HG03571 (cell line): ENCODE measurements around the gene FAM174C.

Source experiments
- ATAC-seq: cut with Tn5 transposase; IDR thresholded peaks from one replicate; pipeline ENCODE4 v1.9.1; 2021; ENCODE audit not compliant: unreplicated experiment

Gene FAM174C

GRCh38 chr19:1272423-1273262 is 2.7 kb upstream of the FAM174C start:
- no peak for ATAC-seq

GRCh38 chr19:1273263-1274041 is 1.9 kb upstream of the FAM174C start:
- no peak for ATAC-seq

- no peak for ATAC-seq
These were observed 1.1 kb upstream of the FAM174C start for GRCh38 chr19:1274081-1274851.

- ATAC-seq, result peak; percentile 2
These were observed 474 bp upstream of the FAM174C start for GRCh38 chr19:1274852-1275259.

GRCh38 chr19:1275976-1276627 is 772 bp downstream of the FAM174C start:
- ATAC-seq, result no peak

GRCh38 chr19:1276628-1277022 is 1.3 kb downstream of the FAM174C start:
- ATAC-seq, result no peak

- no peak for ATAC-seq
These were observed 1.7 kb downstream of the FAM174C start for GRCh38 chr19:1277061-1277460.

GRCh38 chr19:1278074-1278473 is 2.7 kb downstream of the FAM174C start:
- ATAC-seq, result no peak

GRCh38 chr19:1278713-1279660 is 3.7 kb downstream of the FAM174C start:
- ATAC-seq, result no peak

GRCh38 chr19:1279782-1280341 is 4.5 kb downstream of the FAM174C start:
- no peak for ATAC-seq

GRCh38 chr19:1280636-1281568 is 5.6 kb downstream of the FAM174C start:
- no peak for ATAC-seq

GRCh38 chr19:1281569-1282287 is 6.4 kb downstream of the FAM174C start:
- ATAC-seq, result no peak

GRCh38 chr19:1282588-1283206 is 7.4 kb downstream of the FAM174C start:
- ATAC-seq, result no peak

- no peak for ATAC-seq
These were observed 8.0 kb downstream of the FAM174C start for GRCh38 chr19:1283207-1283916.

GRCh38 chr19:1283917-1284292 is 8.6 kb downstream of the FAM174C start:
- no peak for ATAC-seq

GRCh38 chr19:1284293-1284978 is 9.1 kb downstream of the FAM174C start:
- ATAC-seq, result no peak
